SK-N-MC (cell line): Measurements from ENCODE around the gene XPC.

Experiments used
- EZH2 ChIP-seq: fragments of 200-600 bp; sonication (generic); IDR thresholded peaks from one replicate; pipeline ENCODE4 v1.6.1; 2017; ENCODE audit warnings: antibody characterized with exemption
- FOXP2 ChIP-seq: optimal IDR thresholded peaks from 2 replicates; pipeline ENCODE3; 2011; ENCODE audit warnings: mild to moderate bottlenecking, moderate library complexity; ENCODE audit not compliant: insufficient read depth; ENCODE audit errors: extremely low read length, control extremely low read depth

DNA sequence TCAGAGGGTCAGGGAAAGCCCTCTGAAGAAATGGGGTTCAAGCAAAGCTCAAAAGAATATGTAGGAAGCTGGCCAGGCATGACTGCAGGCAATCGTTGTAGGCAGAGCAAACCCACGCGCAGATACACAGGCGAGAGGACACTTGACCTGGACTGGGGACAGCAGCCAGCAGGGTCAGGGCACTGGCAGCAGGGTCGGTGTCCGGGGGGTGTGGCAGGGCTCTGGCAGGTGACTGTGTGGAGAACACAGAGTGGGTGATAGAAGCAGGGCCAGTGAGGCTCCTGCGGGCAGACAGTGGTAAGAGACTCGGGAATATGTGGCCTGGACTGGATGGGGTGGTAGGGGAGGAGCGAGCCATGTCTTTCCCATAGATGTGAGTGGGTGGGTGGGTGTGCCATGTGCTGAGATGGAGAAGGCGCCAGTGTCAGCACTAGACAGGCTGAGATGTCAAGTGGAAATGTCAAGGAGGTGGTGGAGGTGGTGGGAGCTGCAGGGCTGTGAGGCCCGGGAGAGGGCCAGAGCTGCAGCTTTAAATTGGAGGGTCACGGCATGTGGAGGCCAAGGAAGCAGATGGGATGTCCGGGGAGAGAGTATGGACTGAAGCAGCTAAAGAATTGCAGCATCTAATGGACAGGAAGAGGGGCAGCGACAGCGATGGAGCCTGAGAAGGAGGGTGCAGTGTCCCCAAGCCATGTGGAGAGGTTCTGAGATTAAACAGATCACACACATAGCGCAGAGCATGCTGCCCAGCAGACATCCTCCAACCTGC is 40.1 kb downstream of the XPC start:
- TF ChIP-seq EZH2, result no peak
- no peak for TF ChIP-seq FOXP2
